ENCODE data around the gene CCDC157.

CCDC157 gene

GRCh38 chr22:30356449-30357235 lies at the start of gene CCDC157, which contains the start of gene SF3A1:
CCDC157 (plus strand) TSS chr22:30357007; CDS start chr22:30366001, 8,994 bp downstream.
SF3A1 (minus strand) TSS chr22:30356894; CDS start chr22:30356792, 102 bp downstream.
- no peaks in the 10 kb centered on the region for H3K9me3 Mint-ChIP-seq
- H3K36me3 Mint-ChIP-seq (ENCODE audit: low read depth): peaks cover 34% of the 10 kb centered on the region
- peak within 1 kb of the TSS; percentile 89 for H3K27ac Mint-ChIP-seq
- peaks cover 31% of the 10 kb centered on the region for H3K4me1 Mint-ChIP-seq (ENCODE audit: low read depth)
- peak; percentile 90 for DNase-seq (ENCODE audit: low spot score)
- H3K27me3 Mint-ChIP-seq (ENCODE audit: low read depth): no peaks in the 10 kb centered on the region
- peak within 1 kb of the TSS; percentile 96 for H3K4me3 Mint-ChIP-seq

DNA sequence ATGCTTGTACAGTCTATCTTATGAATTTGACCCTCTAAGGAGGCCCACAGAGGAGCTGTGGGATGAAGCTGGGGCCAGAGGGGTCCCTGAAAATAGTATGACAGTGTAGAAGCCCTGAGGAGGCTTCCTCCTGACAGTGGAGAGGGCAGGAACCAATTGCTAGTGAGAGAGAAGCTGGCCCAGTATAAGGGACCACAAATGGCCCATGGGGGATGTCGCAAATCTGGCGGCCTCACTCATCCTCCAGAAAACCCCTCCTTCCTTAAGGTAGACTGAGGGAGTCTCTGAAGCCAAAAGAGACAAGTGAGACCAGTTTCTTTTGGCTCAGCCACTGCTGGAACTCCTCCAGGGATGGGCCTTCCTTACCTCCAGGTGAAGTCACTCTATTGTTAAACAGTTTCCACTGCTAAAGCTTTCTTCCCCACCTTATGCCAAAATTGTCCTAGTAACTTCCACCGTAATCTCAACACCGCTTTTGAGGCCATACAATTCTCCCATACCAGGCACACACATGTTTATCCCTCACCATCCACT lies 49.7 kb upstream of the CCDC157 start:
- peaks cover 93% of the 10 kb centered on the region for H3K4me1 Mint-ChIP-seq (ENCODE audit: low read depth)
- H3K9me3 Mint-ChIP-seq: no peaks in the 10 kb centered on the region
- H3K27me3 Mint-ChIP-seq (ENCODE audit: low read depth): no peaks in the 10 kb centered on the region
- H3K36me3 Mint-ChIP-seq (ENCODE audit: low read depth): peaks cover 40% of the 10 kb centered on the region
- DNase-seq (ENCODE audit: low spot score): no peak
- peak overlapping the region; percentile 86 for H3K4me3 Mint-ChIP-seq
- peak overlapping the region; percentile 91 for H3K27ac Mint-ChIP-seq

- no peaks in the 10 kb centered on the region for H3K27me3 Mint-ChIP-seq (ENCODE audit: low read depth)
- H3K4me1 Mint-ChIP-seq (ENCODE audit: low read depth): peaks cover 93% of the 10 kb centered on the region
- H3K36me3 Mint-ChIP-seq (ENCODE audit: low read depth): peaks cover 45% of the 10 kb centered on the region
- H3K4me3 Mint-ChIP-seq: peak overlapping the region; percentile 86
- peak overlapping the region; percentile 91 for H3K27ac Mint-ChIP-seq
- no peaks in the 10 kb centered on the region for H3K9me3 Mint-ChIP-seq
- no peak for DNase-seq (ENCODE audit: low spot score)
Measured at GRCh38 chr22:30308093-30308492, 48.7 kb upstream of the CCDC157 start.

DNA sequence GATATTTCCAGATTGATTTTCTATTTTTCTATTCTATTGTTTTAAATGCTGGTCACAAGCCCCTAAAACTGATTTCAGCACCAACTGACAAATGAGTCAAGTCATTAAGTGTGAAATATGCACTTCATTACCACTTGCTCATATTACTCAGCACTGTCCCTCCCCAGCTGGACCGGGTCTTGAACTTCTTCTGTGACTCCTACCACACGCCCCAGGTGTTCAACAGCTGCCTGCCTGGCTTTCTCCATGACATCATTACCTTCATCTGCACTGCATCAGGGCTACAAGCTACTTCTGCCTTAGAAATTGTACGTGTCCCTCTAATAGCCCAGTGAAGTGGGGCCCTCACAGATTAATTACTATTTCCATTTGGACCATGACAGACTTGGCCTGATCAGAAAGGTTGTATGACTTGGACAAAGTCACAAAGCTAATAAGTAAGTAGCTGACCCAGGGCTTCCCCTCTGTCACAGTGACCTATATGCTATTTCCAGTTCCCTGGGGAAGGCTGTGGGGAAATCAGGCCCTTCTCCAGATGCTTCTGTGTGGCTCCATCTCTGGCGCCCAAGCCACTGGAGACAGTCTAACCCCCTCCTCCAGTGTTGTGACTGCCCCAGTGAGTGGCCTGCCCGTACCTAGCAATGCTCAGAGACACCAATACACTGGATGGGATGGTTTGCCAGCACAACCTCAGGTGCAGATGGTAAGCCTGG lies 48.1 kb upstream of the CCDC157 start:
- H3K27me3 Mint-ChIP-seq (ENCODE audit: low read depth): no peaks in the 10 kb centered on the region
- no peak for DNase-seq (ENCODE audit: low spot score)
- peaks cover 40% of the 10 kb centered on the region for H3K36me3 Mint-ChIP-seq (ENCODE audit: low read depth)
- H3K4me3 Mint-ChIP-seq: peak overlapping the region; percentile 86
- peaks cover 90% of the 10 kb centered on the region for H3K4me1 Mint-ChIP-seq (ENCODE audit: low read depth)
- H3K9me3 Mint-ChIP-seq: no peaks in the 10 kb centered on the region
- peak overlapping the region; percentile 91 for H3K27ac Mint-ChIP-seq

DNA sequence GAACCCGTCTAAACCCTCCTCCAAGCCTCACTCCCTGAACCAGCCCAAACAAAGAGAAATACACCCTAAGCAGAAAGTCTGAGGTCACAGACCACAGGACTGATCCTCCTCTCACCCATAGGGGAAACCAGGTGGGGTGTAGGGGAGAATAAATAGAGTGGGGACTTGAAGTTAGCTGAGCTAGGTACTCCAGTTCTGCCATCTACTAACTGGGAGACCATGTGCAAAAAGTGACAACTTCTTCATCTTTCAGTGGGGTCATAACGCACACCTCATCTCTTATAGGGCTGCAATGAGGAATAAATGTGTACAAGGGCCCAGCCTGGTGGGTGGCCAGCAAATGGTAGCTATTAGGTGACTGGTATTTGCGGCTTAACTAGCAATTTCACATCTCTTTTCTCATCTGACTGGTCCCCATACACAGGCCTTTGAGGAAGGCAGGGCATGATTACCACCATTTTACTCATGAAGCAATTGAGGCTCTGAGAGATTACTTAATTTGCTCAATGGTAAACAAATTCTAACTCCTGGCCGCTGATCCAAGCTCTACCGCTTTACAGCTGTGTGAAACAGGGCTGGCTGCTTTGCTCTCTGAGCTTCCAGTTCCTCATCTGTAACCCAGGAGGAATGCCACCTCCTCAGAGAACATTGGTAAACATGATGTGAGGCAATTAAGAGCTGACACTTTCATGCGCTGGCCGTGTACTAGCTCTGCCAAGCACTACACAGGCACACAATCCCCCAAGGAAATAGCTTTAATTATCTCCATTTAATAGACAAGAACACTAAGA lies 46.7 kb upstream of the CCDC157 start:
- Mint-ChIP-seq H3K4me3 (peak overlapping the region; percentile 85), H3K36me3 (ENCODE audit: low read depth) (peaks cover 39% of the 10 kb centered on the region), H3K9me3 (no peaks in the 10 kb centered on the region), H3K4me1 (ENCODE audit: low read depth) (peaks cover 87% of the 10 kb centered on the region), H3K27ac (peak overlapping the region; percentile 95), H3K27me3 (ENCODE audit: low read depth) (no peaks in the 10 kb centered on the region)
- no peak for DNase-seq (ENCODE audit: low spot score)

DNA sequence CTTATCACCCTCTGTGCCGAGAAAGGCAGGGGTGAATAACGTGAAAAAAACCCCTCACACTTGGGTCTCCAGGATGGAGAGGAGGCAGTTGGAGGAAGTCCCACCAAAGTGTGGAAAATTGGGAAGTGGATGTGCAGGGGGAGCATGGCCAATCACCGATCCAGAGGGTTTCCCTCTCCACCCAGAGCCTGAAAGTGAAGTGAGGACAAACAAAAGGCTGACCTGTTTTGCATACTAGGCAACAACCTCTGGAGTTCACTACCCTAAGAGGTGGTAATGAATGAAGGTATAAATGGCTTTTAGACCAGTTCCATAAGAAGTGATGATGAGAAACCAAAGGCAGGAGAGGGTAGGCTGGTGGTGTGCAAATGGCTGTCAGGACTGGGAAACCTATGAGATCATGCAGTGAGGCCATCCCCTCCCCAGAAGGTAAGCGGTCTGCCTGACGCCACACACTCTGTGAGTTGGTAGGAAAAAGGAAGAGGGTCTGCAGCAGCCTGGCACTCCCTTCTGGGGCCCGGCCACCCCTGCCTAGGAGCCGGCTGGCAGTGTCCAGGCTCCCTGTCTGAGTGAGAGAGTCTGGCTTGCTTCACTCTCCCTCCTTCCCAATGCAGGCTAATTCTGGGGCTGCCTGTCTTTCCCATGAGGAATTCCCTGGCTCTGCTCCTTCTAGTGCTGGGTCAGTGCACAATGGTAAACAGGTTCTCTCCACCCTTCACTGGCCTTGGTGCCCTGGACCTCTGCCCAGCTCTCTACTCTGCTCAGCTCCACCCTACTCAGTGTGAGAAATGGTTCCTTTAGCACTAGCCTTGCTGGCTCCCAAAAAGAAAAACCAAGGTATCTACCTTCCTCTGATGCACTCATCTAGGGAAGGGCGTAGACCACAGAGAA lies 45.7 kb upstream of the CCDC157 start:
- Mint-ChIP-seq H3K27ac (peak overlapping the region; percentile 95), H3K9me3 (no peaks in the 10 kb centered on the region), H3K4me3 (peak overlapping the region; percentile 85), H3K36me3 (ENCODE audit: low read depth) (peaks cover 48% of the 10 kb centered on the region), H3K4me1 (ENCODE audit: low read depth) (peaks cover 87% of the 10 kb centered on the region), H3K27me3 (ENCODE audit: low read depth) (no peaks in the 10 kb centered on the region)
- DNase-seq (ENCODE audit: low spot score): no peak

DNA sequence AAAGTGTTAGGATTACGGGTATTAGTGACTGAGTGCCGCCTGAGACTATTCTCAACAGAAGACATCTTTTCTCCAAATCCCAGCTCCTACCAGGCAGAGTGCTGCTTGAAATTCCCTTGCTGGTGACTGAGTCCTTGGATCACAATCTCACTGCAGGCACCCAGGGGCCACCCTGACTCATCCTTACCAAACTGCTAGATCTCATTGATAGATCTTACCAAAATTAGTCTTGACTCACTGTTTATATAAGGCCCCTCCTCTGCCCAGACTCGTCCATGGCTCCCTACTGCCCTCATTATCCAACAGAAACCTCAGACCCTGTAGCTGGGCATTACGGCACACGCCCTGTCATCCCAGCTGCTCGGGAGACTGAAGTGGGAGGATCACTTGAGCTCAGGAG lies 44.8 kb upstream of the CCDC157 start:
- Mint-ChIP-seq H3K27ac (peak overlapping the region; percentile 88), H3K4me1 (ENCODE audit: low read depth) (peaks cover 83% of the 10 kb centered on the region), H3K27me3 (ENCODE audit: low read depth) (no peaks in the 10 kb centered on the region), H3K9me3 (no peaks in the 10 kb centered on the region), H3K36me3 (ENCODE audit: low read depth) (peaks cover 49% of the 10 kb centered on the region), H3K4me3 (peak overlapping the region; percentile 54)
- DNase-seq (ENCODE audit: low spot score): peak; percentile 46

DNA sequence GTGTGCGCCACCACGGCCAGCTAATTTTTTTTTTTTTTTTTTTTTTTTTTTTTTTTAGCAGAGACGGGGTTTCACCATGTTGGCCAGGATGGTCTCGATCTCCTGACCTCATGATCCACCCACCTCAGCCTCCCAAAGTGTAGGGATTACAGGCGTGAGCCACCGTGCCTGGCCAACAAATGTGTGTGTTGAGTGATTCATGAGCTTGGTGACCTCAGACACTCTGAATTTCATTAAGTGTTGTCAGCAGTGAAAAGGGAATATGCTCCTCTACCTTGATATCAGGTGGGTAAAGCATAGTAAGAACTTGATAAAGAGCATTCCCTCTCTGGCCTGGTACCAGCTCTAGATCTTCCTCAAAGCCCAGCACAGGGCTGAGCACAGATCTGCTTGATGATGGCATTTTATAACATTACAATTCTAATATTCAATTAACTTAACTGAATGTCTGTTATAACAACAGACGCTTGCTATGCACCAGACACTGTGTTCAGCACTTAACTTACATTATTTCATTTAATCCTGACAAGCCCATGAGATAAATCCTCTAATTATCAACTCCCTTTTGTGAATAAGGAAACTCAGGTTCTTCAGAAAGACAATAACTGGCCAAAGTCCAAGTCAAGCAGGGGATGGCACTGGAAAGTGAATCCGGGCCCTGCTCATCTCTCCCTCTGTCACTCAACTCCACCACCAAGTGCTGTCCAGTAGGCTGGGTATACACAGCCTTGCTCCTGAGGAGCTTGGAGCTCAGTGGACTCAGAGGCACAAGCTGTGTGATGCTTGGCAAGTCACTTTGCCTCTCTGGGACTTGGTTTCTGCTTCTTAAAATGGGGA lies 43.1 kb upstream of the CCDC157 start:
- no peaks in the 10 kb centered on the region for H3K27me3 Mint-ChIP-seq (ENCODE audit: low read depth)
- peak overlapping the region; percentile 76 for H3K27ac Mint-ChIP-seq
- no peaks in the 10 kb centered on the region for H3K9me3 Mint-ChIP-seq
- H3K4me3 Mint-ChIP-seq: peak overlapping the region; percentile 28
- no peak for DNase-seq (ENCODE audit: low spot score)
- peaks cover 47% of the 10 kb centered on the region for H3K36me3 Mint-ChIP-seq (ENCODE audit: low read depth)
- peaks cover 83% of the 10 kb centered on the region for H3K4me1 Mint-ChIP-seq (ENCODE audit: low read depth)

DNA sequence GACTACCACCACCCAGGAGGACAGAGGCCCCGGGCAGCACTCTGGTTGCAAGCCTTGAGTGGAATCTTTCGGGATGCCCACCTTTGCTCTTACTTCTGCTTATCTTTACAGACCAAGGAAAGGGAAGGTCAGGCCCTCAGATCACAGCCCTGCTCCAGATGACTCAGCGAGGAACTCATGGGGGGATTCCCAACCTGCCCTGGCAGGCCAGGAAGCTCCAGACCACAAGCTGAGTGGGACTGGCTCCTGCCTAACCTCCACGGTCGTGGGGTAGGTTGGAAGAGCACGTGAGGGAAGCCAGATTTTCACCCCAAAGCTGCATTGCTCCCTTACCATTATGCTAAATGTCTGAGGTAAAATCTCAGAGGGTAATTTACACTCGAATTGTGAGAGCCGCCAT lies 41.9 kb upstream of the CCDC157 start:
- peaks cover 54% of the 10 kb centered on the region for H3K36me3 Mint-ChIP-seq (ENCODE audit: low read depth)

GRCh38 chr22:30315962-30316576 lies 40.7 kb upstream of the CCDC157 start:
- Mint-ChIP-seq H3K4me1 (ENCODE audit: low read depth) (peaks cover 82% of the 10 kb centered on the region), H3K9me3 (no peaks in the 10 kb centered on the region), H3K36me3 (ENCODE audit: low read depth) (peaks cover 56% of the 10 kb centered on the region), H3K27me3 (ENCODE audit: low read depth) (no peaks in the 10 kb centered on the region), H3K4me3 (peak overlapping the region; percentile 49), H3K27ac (peak overlapping the region; percentile 76)
- no peak for DNase-seq (ENCODE audit: low spot score)

More for the DNA sequence above, 41.9 kb upstream of the CCDC157 start:
- peak overlapping the region; percentile 43 for H3K4me3 Mint-ChIP-seq
- peaks cover 87% of the 10 kb centered on the region for H3K4me1 Mint-ChIP-seq (ENCODE audit: low read depth)
- peak overlapping the region; percentile 71 for H3K27ac Mint-ChIP-seq
- no peaks in the 10 kb centered on the region for H3K27me3 Mint-ChIP-seq (ENCODE audit: low read depth)
- peak; percentile 60 for DNase-seq (ENCODE audit: low spot score)
- H3K9me3 Mint-ChIP-seq: no peaks in the 10 kb centered on the region

- H3K27ac Mint-ChIP-seq: peak overlapping the region; percentile 53
Measured at GRCh38 chr22:30317778-30318177, 39.0 kb upstream of the CCDC157 start.

More at GRCh38 chr22:30317778-30318177, 39.0 kb upstream of the CCDC157 start:
- H3K4me1 Mint-ChIP-seq (ENCODE audit: low read depth): peaks cover 70% of the 10 kb centered on the region
- H3K27me3 Mint-ChIP-seq (ENCODE audit: low read depth): no peaks in the 10 kb centered on the region
- H3K4me3 Mint-ChIP-seq: no peak overlapping the region
- no peak for DNase-seq (ENCODE audit: low spot score)
- no peaks in the 10 kb centered on the region for H3K9me3 Mint-ChIP-seq
- peaks cover 51% of the 10 kb centered on the region for H3K36me3 Mint-ChIP-seq (ENCODE audit: low read depth)

Measured in T-helper 2 cell treated with Interferon-gamma antibody and Interleukin-4, amounts not matched to agents 5 μg/mL and 100 μg/mL, for 36 hours (primary cell).